Heart left ventricle (tissue), 13 donors: Measurements from ENCODE around the gene TAS1R3.

ENCODE experiments used
- POLR2A ChIP-seq, 2 donors: fragments of 450-650 bp; IDR thresholded peaks; one replicate each; pipeline ENCODE4 v1.6.1; 2017; ENCODE audit warnings: antibody characterized with exemption in 2 of 2, mild to moderate bottlenecking in 2 of 2, moderate library complexity in 2 of 2
- TF ChIP-seq, protein P1 (sequence below), 12 donors: fragments of 200-600 bp; sonication (generic) in 4 of 12; IDR thresholded peaks; one replicate each; pipeline versions ENCODE4 v1.5.0 to v1.8.0; 2018 to 2022; ENCODE audit warnings: antibody characterized with exemption in 12 of 12, mild to moderate bottlenecking in 5 of 12
- donor health status: ischemic (EF 13 %, LVEDD 7.1; RV severe dilation, severe dysfunction).
- donor health status: DM: no; HTN: yes; CAD: no.
- donor health status: DM: no; HTN: no; CAD: no.
- donor health status: ischemic (EF 25% LVEDD 6.9; RV normal size, moderate dysfunction).
- donor health status: ischemic (EF 25% LVEDD 5.7; RV mildly dilated, moderate dysfunction).
- donor health status: ischemic (EF 35%, LVEDD 5.7; RV mildly dilated, moderate dysfunction).
- donor health status: nonischemic (EF 11% LVEDD 7.7; RV severe dilation, severe dysfunction).
- donor health status: DM: yes; HTN: yes; CAD: no.
- donor health status: PGD.
- donor health status: ischemic (EF 29% LVEDD 5.4; RV normal size, mild dysfunction).
- donor health status: nonischemic (EF 23%, LVEDD 6.1; RV moderate dilation, normal function).

DNA sequence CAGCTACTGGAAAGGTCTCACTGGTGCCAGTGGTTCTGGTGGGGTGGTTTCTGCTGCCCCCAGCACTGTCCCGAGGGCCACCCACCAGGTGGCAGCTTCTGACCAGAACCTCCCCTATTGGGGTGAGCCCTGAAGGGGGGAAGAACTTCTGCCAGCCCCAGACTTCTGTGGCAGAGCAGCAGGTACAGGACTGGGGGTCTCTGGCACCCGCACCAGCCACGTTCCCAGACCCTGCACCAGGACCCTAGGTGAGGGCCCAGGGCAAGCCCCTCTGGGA lies 21.0 kb upstream of the TAS1R3 start:
- TF ChIP-seq, protein P1, sequence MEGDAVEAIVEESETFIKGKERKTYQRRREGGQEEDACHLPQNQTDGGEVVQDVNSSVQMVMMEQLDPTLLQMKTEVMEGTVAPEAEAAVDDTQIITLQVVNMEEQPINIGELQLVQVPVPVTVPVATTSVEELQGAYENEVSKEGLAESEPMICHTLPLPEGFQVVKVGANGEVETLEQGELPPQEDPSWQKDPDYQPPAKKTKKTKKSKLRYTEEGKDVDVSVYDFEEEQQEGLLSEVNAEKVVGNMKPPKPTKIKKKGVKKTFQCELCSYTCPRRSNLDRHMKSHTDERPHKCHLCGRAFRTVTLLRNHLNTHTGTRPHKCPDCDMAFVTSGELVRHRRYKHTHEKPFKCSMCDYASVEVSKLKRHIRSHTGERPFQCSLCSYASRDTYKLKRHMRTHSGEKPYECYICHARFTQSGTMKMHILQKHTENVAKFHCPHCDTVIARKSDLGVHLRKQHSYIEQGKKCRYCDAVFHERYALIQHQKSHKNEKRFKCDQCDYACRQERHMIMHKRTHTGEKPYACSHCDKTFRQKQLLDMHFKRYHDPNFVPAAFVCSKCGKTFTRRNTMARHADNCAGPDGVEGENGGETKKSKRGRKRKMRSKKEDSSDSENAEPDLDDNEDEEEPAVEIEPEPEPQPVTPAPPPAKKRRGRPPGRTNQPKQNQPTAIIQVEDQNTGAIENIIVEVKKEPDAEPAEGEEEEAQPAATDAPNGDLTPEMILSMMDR (IDR thresholded peaks at IDR 0.05): no peak
- TF ChIP-seq POLR2A (IDR thresholded peaks at IDR 0.05): no peak
